DOHH2 (cell line): Measurements from ENCODE around the gene HOMER3.

Experiments used
- H3F3A ChIP-seq: fragments of 200-600 bp; sonication (generic), shearing (Covaris generic); 2 replicates; pipeline ENCODE4 v1.6.0; 2016; ENCODE audit warnings: antibody characterized with exemption, mild to moderate bottlenecking; ENCODE audit not compliant: control insufficient read depth, insufficient read depth
- H3K27ac ChIP-seq: fragments of 200-600 bp; sonication (generic); 2 replicates; pipeline ENCODE4 v1.5.1; 2014; ENCODE audit warnings: low read depth, mild to moderate bottlenecking, low read length, moderate library complexity
- H3K27me3 ChIP-seq: fragments of 200-600 bp; sonication (generic); 2 replicates; pipeline ENCODE4 v1.6.1; 2014; ENCODE audit warnings: mild to moderate bottlenecking, low read length, mixed read lengths; ENCODE audit not compliant: control insufficient read depth
- H3K36me3 ChIP-seq: fragments of 200-600 bp; sonication (generic); 2 replicates; pipeline ENCODE4 v1.6.1; 2014; ENCODE audit warnings: mild to moderate bottlenecking, low read length, moderate library complexity, mixed read lengths; ENCODE audit not compliant: control insufficient read depth
- H3K4me1 ChIP-seq: fragments of 200-600 bp; sonication (generic); 2 replicates; pipeline ENCODE4 v1.6.1; 2014; ENCODE audit warnings: mild to moderate bottlenecking, low read length, mixed read lengths; ENCODE audit not compliant: control insufficient read depth
- H3K4me2 ChIP-seq: fragments of 200-600 bp; sonication (generic); 2 replicates; pipeline ENCODE4 v1.6.0; 2014; ENCODE audit warnings: mild to moderate bottlenecking, low read length, moderate library complexity
- H3K4me3 ChIP-seq: fragments of 200-600 bp; sonication (generic); 2 replicates; pipeline ENCODE4 v1.5.1; 2014; ENCODE audit warnings: mild to moderate bottlenecking, low read length, mixed read lengths
- H3K79me2 ChIP-seq: fragments of 200-600 bp; sonication (generic); 2 replicates; pipeline ENCODE4 v1.6.1; 2014; ENCODE audit warnings: mild to moderate bottlenecking, low read length, mixed read lengths; ENCODE audit not compliant: control insufficient read depth
- H3K9me2 ChIP-seq: fragments of 200-600 bp; sonication (generic); replicated peaks from 2 replicates; pipeline ENCODE4 v1.6.1; 2014; ENCODE audit warnings: mild to moderate bottlenecking, low read length, mixed read lengths; ENCODE audit not compliant: control insufficient read depth
- H3K9me3 ChIP-seq: fragments of 200-600 bp; sonication (generic); 2 replicates; pipeline ENCODE4 v1.6.1; 2014; ENCODE audit warnings: antibody characterized with exemption, low read length, mixed read lengths; ENCODE audit not compliant: control insufficient read depth, insufficient read depth
- H4K20me1 ChIP-seq: fragments of 200-600 bp; sonication (generic); 2 replicates; pipeline ENCODE4 v1.6.0; 2014; ENCODE audit warnings: low read depth, mild to moderate bottlenecking, antibody characterized with exemption, low read length, moderate library complexity; ENCODE audit not compliant: control insufficient read depth, insufficient read depth
- EZH2phosphoT487 ChIP-seq: fragments of 200-600 bp; sonication (generic); IDR thresholded peaks from 2 replicates; pipeline ENCODE4 v1.6.1; 2017; ENCODE audit warnings: borderline replicate concordance, mild to moderate bottlenecking, antibody characterized with exemption, low read length, moderate library complexity, mixed read lengths
- TF ChIP-seq, protein P1 (sequence below): fragments of 200-600 bp; sonication (generic); IDR thresholded peaks from one replicate; pipeline ENCODE4 v1.5.1; 2014; ENCODE audit warnings: antibody characterized with exemption, mild to moderate bottlenecking, low read depth, low read length; ENCODE audit not compliant: poor library complexity, severe bottlenecking

Gene HOMER3

DNA sequence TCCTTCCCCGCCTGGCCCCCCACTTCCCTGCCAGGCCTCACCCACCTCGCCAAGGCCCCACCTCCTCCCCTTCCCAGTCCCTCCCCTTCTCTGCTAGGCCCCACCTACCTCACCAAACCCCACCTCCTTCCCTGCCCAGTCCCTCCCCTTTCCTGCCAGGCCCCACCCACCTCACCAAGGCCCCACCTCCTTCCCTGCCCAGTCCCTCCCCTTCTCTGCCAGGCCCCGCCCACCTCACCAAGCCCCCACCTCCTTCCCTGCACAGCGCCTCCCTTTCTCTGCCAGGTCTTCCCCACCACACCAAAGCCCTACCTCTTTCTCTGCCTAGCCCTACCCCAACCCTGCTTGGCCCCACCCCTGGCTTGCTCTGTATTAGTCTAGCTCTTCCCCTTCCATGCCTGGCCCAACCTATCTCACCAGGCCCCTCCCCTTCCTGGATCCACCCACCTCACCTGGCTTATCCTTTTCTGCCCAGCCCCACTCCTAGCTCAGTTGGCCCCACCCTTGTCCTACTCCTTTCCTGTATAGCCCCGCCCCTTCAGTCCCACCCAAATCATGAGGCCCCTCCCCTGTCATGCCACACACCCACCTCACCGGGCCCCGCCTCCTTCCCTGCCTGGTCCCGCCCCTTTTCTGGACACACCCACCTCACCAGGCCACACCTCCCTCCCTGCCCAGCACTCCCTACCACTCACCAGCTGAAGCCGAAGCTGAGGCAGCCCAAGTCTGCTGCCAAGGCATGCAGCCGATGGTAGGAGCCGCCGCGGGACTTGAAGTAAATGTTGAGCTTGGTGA, 61.2 kb downstream of the HOMER3 start:
- Histone ChIP-seq H3K9me3 (no peaks in the 10 kb centered on the region), H3K27ac (no peak overlapping the region), H3K27me3 (no peaks in the 10 kb centered on the region), H4K20me1 (0 out of 2 replicates have a peak, but pooled peaks cover 3% of the 10 kb centered on the region), H3K36me3 (no peaks in the 10 kb centered on the region), H3K4me1 (peaks cover 8% of the 10 kb centered on the region; the same call in 1 of the 2 replicates), H3K4me2 (no peak overlapping the region; the same call in 1 of the 2 replicates), H3K4me3 (no peak overlapping the region), H3K9me2 (no peaks in the 10 kb centered on the region), H3K79me2 (no peaks in the 10 kb centered on the region), H3F3A (peaks cover 5% of the 10 kb centered on the region)
- TF ChIP-seq EZH2phosphoT487: no peak
- TF ChIP-seq, protein P1, sequence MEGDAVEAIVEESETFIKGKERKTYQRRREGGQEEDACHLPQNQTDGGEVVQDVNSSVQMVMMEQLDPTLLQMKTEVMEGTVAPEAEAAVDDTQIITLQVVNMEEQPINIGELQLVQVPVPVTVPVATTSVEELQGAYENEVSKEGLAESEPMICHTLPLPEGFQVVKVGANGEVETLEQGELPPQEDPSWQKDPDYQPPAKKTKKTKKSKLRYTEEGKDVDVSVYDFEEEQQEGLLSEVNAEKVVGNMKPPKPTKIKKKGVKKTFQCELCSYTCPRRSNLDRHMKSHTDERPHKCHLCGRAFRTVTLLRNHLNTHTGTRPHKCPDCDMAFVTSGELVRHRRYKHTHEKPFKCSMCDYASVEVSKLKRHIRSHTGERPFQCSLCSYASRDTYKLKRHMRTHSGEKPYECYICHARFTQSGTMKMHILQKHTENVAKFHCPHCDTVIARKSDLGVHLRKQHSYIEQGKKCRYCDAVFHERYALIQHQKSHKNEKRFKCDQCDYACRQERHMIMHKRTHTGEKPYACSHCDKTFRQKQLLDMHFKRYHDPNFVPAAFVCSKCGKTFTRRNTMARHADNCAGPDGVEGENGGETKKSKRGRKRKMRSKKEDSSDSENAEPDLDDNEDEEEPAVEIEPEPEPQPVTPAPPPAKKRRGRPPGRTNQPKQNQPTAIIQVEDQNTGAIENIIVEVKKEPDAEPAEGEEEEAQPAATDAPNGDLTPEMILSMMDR: no peak
